Body of pancreas (tissue), 4 donors: ENCODE results near the gene GTF2A1.

Source experiments
- CTCF ChIP-seq, 7 experiments: fragments of 450-650 bp in 4 of 7; fragments of 200-600 bp in 3 of 7; sonication (generic) in 3 of 7; IDR thresholded peaks; one replicate each; pipeline ENCODE4 v1.5.1; 2016 to 2019; ENCODE audit warnings: antibody characterized with exemption in 7 of 7
- POLR2A ChIP-seq, 3 donors: fragments of 450-650 bp; IDR thresholded peaks; one replicate each; pipeline ENCODE4 v1.6.1; 2016; ENCODE audit warnings: antibody characterized with exemption in 3 of 3, mild to moderate bottlenecking in 2 of 3

- TF ChIP-seq POLR2A (IDR thresholded peaks at IDR 0.05) (no peak), CTCF (IDR thresholded peaks at IDR 0.05) (no peak)
These were observed 95.2 kb downstream of the GTF2A1 start for GRCh38 chr14:81125536-81125935.
